IMR-90 (cell line): ENCODE data around the gene CLEC16A. TPM values are rescaled to one million over a fixed set of nuclear protein-coding genes. Genes with fewer than 3 reads are reported as not detected.

Source experiments
- ATAC-seq: fragments of 200-7000 bp; cut with Tn5 transposase; 2 replicates; pipeline ENCODE4 v1.9.1; 2020; ENCODE audit warnings: low read depth, mild to moderate bottlenecking, moderate library complexity
- BruUV-seq: library from RNA; stranded (reverse); fragments of 400-500 nt; replicated peaks from 2 replicates; lab custom pipeline; 2021; lab: Mats Ljungman, UMichigan
- CTCF ChIA-PET: fragments of 300-600 bp; formaldehyde crosslinking; extraction: SDS; loops from one replicate; lab custom pipeline; 2021; ENCODE audit warnings: antibody characterized with exemption; lab: Yijun Ruan, JAX
- POLR2A ChIA-PET: fragments of 300-600 bp; sonication (Branson Sonifier 250); formaldehyde crosslinking; loops from one replicate; lab custom pipeline; 2022; ENCODE audit warnings: antibody characterized with exemption; ENCODE audit not compliant: unreplicated experiment; lab: Charles Lee
- DNase-seq: peaks from one replicate; pipeline ENCODE4 v3.0.0; 2013
- H2AFZ ChIP-seq: replicated peaks from 2 replicates; pipeline ENCODE3; 2013; ENCODE audit warnings: low read length, mild to moderate bottlenecking; ENCODE audit not compliant: poor library complexity
- H2AK5ac ChIP-seq: 2 replicates; pipeline ENCODE4 v1.6.1; 2013; ENCODE audit warnings: low read depth, low read length, inconsistent platforms
- H2AK9ac ChIP-seq: replicated peaks from 2 replicates; pipeline ENCODE3; 2013; ENCODE audit warnings: mild to moderate bottlenecking, low read depth, low read length, moderate library complexity; ENCODE audit not compliant: poor library complexity
- H2BK120ac ChIP-seq: 2 replicates; pipeline ENCODE4 v1.6.1; 2013; ENCODE audit warnings: low read depth, low read length, inconsistent platforms
- H2BK15ac ChIP-seq: 3 replicates; pipeline ENCODE4 v1.6.1; 2013; ENCODE audit warnings: low read depth, low read length, inconsistent platforms
- H2BK20ac ChIP-seq: 2 replicates; pipeline ENCODE4 v1.6.1; 2013; ENCODE audit warnings: low read depth, mild to moderate bottlenecking, inconsistent platforms, low read length, moderate library complexity
- H2BK5ac ChIP-seq: 2 replicates; pipeline ENCODE4 v1.6.1; 2013; ENCODE audit warnings: mild to moderate bottlenecking, low read depth, low read length, inconsistent platforms; ENCODE audit not compliant: poor library complexity, severe bottlenecking
- H3K14ac ChIP-seq: replicated peaks from 2 replicates; pipeline ENCODE4 v1.6.1; 2013; ENCODE audit warnings: low read depth, low read length, inconsistent platforms
- H3K18ac ChIP-seq: 2 replicates; pipeline ENCODE4 v1.6.1; 2013; ENCODE audit warnings: low read depth, low read length, control low read depth
- H3K23ac ChIP-seq: 2 replicates; pipeline ENCODE4 v1.6.1; 2013; ENCODE audit warnings: low read depth, low read length, inconsistent platforms
- H3K27ac ChIP-seq: 2 replicates; pipeline ENCODE4 v1.5.1; 2013; ENCODE audit warnings: mild to moderate bottlenecking, control low read depth, low read length; ENCODE audit not compliant: insufficient read depth
- H3K27me3 ChIP-seq: 2 replicates; pipeline ENCODE4 v1.6.1; 2013; ENCODE audit warnings: low read length; ENCODE audit not compliant: control insufficient read depth, insufficient read depth
- H3K36me3 ChIP-seq: 2 replicates; pipeline ENCODE4 v1.6.1; 2013; ENCODE audit warnings: low read length, mixed read lengths; ENCODE audit not compliant: control insufficient read depth, insufficient read depth
- H3K4ac ChIP-seq: 2 replicates; pipeline ENCODE4 v1.6.1; 2013; ENCODE audit warnings: low read depth, low read length, inconsistent platforms
- H3K4me1 ChIP-seq: 2 replicates; pipeline ENCODE4 v1.6.1; 2013; ENCODE audit warnings: low read length, mixed read lengths; ENCODE audit not compliant: control insufficient read depth, insufficient read depth
- H3K4me2 ChIP-seq: 2 replicates; pipeline ENCODE4 v1.6.1; 2013; ENCODE audit warnings: low read depth, mild to moderate bottlenecking, control low read depth, low read length, moderate library complexity
- H3K4me3 ChIP-seq: 2 replicates; pipeline ENCODE4 v1.5.1; 2013; ENCODE audit warnings: low read depth, mild to moderate bottlenecking, control low read depth, low read length, moderate library complexity; ENCODE audit not compliant: insufficient read depth
- H3K56ac ChIP-seq: 2 replicates; pipeline ENCODE4 v1.6.1; 2013; ENCODE audit warnings: low read length, inconsistent platforms; ENCODE audit not compliant: insufficient read depth; ENCODE audit errors: extremely low read depth
- H3K79me1 ChIP-seq, 2 experiments: 2 replicates each; pipeline ENCODE4 v1.6.1; 2013; ENCODE audit warnings: low read length in 2 of 2, inconsistent platforms in 1 of 2, low read depth in 1 of 2
- H3K9ac ChIP-seq: 2 replicates; pipeline ENCODE4 v1.6.1; 2013; ENCODE audit warnings: low read depth, low read length, control low read depth
- H3K9me1 ChIP-seq: 2 replicates; pipeline ENCODE4 v1.6.1; 2013; ENCODE audit warnings: low read length, inconsistent platforms; ENCODE audit not compliant: insufficient read depth
- H3K9me3 ChIP-seq: 2 replicates; pipeline ENCODE4 v1.6.1; 2013; ENCODE audit warnings: low read length; ENCODE audit not compliant: control insufficient read depth, insufficient read depth
- H4K20me1 ChIP-seq: 2 replicates; pipeline ENCODE4 v1.6.1; 2013; ENCODE audit warnings: low read length, inconsistent platforms; ENCODE audit not compliant: insufficient read depth
- H4K5ac ChIP-seq: 2 replicates; pipeline ENCODE4 v1.6.1; 2013; ENCODE audit warnings: mild to moderate bottlenecking, low read depth, low read length, control low read depth
- H4K8ac ChIP-seq, 2 experiments: 2 replicates each; pipeline ENCODE4 v1.6.1; 2013; ENCODE audit warnings: low read depth in 2 of 2, low read length in 2 of 2, control low read depth in 1 of 2, inconsistent platforms in 1 of 2
- H4K91ac ChIP-seq: 2 replicates; pipeline ENCODE4 v1.6.1; 2013; ENCODE audit warnings: low read depth, low read length, inconsistent platforms; ENCODE audit not compliant: insufficient read depth
- BHLHE40 ChIP-seq: fragments of 150-350 bp; IDR thresholded peaks from 2 replicates; pipeline ENCODE4 v1.6.1; 2016; ENCODE audit warnings: mild to moderate bottlenecking, low read depth, low read length
- CEBPB ChIP-seq: IDR thresholded peaks from 2 replicates; pipeline ENCODE4 v1.6.1; 2012; ENCODE audit warnings: low read depth, low read length, improper control_type of control experiment
- CTCF ChIP-seq: conservative IDR thresholded peaks from 2 replicates; pipeline ENCODE4 v1.5.1; 2012; ENCODE audit warnings: mild to moderate bottlenecking, low read depth, low read length, improper control_type of control experiment
- FOS ChIP-seq: fragments of 150-350 bp; IDR thresholded peaks from 2 replicates; pipeline ENCODE4 v1.6.1; 2016; ENCODE audit warnings: low read depth, low read length
- MAFK ChIP-seq: IDR thresholded peaks from 2 replicates; pipeline ENCODE4 v1.6.1; 2012; ENCODE audit warnings: low read depth, low read length, improper control_type of control experiment
- MXI1 ChIP-seq: IDR thresholded peaks from 2 replicates; pipeline ENCODE4 v1.6.1; 2012; ENCODE audit warnings: low read depth, mild to moderate bottlenecking, low read length, moderate library complexity, borderline replicate concordance
- RFX5 ChIP-seq: IDR thresholded peaks from 2 replicates; pipeline ENCODE4 v1.8.0; 2012; ENCODE audit warnings: low read depth, mild to moderate bottlenecking, low read length, moderate library complexity
- USF2 ChIP-seq: fragments of 150-350 bp; IDR thresholded peaks from 2 replicates; pipeline ENCODE4 v1.6.1; 2017; ENCODE audit warnings: mild to moderate bottlenecking, antibody characterized with exemption, low read length, low read depth
- WGBS, 2 experiments: methylation state at CpG; one replicate each; pipeline versions ENCODE4 v1.1.5 to v1.1.7; 2013; ENCODE audit warnings: missing lambda C conversion rate in 2 of 2; ENCODE audit not compliant: insufficient read length in 1 of 2; ENCODE audit errors: extremely low coverage in 2 of 2; 5-methylcytosine and 5-hydroxymethylcytosine counted together
- dilution Hi-C: fragments of 300-500 bp; cut with HindIII; formaldehyde crosslinking; loops from one replicate; pipeline ENCODE4 v1.14.3; 2018; ENCODE audit warnings: low sequenced_read_pairs; ENCODE audit not compliant: unreplicated experiment
- in situ Hi-C: fragments of 300-500 bp; cut with MboI; formaldehyde crosslinking; loops from 3 replicates; pipeline ENCODE4 v1.14.3; 2019; ENCODE audit warnings: low sequenced_read_pairs, inconsistent platforms, mixed read lengths
- intact Hi-C: fragments of 100-400 bp; cut with micrococcal nuclease; formaldehyde crosslinking; loops from 2 replicates; pipeline ENCODE4 v1.10.0; 2022
- polyA plus RNA-seq, 3 experiments: library from polyadenylated mRNA; depleted of rRNA; stranded (reverse); fragments of >200 nt; gene quantifications; 2 replicates each; pipeline ENCODE4 v1.2.3, GENCODE V29; 2012; ENCODE audit warnings: low replicate concordance in 1 of 3
- total RNA-seq: library from RNA; depleted of rRNA; stranded (reverse); fragments of >200 nt; gene quantifications from 2 replicates; pipeline ENCODE4 v1.2.3, GENCODE V29; 2012
- TF ChIP-seq, protein P1 (sequence below): fragments of 150-350 bp; IDR thresholded peaks from 2 replicates; pipeline ENCODE4 v1.6.1; 2016; ENCODE audit warnings: low read depth, mild to moderate bottlenecking, low read length, moderate library complexity, borderline replicate concordance

The CLEC16A gene
- total and polyA plus RNA-seq, 2 of the 4 experiments (the other 2 are of a cell fraction), result 15.9 to 16.5 TPM

- H3K4me3 ChIP-seq, result no peak overlapping the region
- H3K27me3 ChIP-seq, result no peaks in the 10 kb centered on the region
- DNase-seq (peak; percentile 29), ATAC-seq (peak; percentile 33; the same call in 1 of the 2 replicates)
- no peak overlapping the region for H2BK120ac ChIP-seq
- no peak overlapping the region for H3K14ac ChIP-seq
- ChIA-PET CTCF (no interaction called here), POLR2A (no interaction called here)
- no peak overlapping the region for H2AFZ ChIP-seq
- H3K36me3 ChIP-seq, result peaks cover 16% of the 10 kb centered on the region
- WGBS, 2 experiments, result 86% methylated on average over 5 of the region's 9 CpGs; no CpG with 5 or more reads in 1 of the 2 experiments
- H3K56ac ChIP-seq, result no peak overlapping the region
- no peaks in the 10 kb centered on the region for H3K9me3 ChIP-seq
- no peaks in the 10 kb centered on the region for H4K20me1 ChIP-seq
- no TSS peak for BruUV-seq
- no peak overlapping the region for H3K9ac ChIP-seq
- intact Hi-C loops (no loop called here), dilution Hi-C loops (no loop called here), in situ Hi-C loops (no loop called here)
- no peak overlapping the region for H2BK15ac ChIP-seq
- H2AK9ac ChIP-seq, result no peak overlapping the region
- no peak overlapping the region for H2BK5ac ChIP-seq
- no peak for TF ChIP-seq FOS
- TF ChIP-seq, protein P1, sequence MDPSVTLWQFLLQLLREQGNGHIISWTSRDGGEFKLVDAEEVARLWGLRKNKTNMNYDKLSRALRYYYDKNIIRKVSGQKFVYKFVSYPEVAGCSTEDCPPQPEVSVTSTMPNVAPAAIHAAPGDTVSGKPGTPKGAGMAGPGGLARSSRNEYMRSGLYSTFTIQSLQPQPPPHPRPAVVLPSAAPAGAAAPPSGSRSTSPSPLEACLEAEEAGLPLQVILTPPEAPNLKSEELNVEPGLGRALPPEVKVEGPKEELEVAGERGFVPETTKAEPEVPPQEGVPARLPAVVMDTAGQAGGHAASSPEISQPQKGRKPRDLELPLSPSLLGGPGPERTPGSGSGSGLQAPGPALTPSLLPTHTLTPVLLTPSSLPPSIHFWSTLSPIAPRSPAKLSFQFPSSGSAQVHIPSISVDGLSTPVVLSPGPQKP, result no peak
- TF ChIP-seq CEBPB, result no peak
- no peak for TF ChIP-seq MAFK
- no peak for TF ChIP-seq RFX5
- no peak for TF ChIP-seq USF2
- TF ChIP-seq CTCF, result no peak
- TF ChIP-seq MXI1, result no peak
- TF ChIP-seq BHLHE40, result no peak
- H3K23ac ChIP-seq, result no peak overlapping the region
- no peak overlapping the region for H4K5ac ChIP-seq
- no peak overlapping the region for H4K91ac ChIP-seq
- no peak overlapping the region for H3K4ac ChIP-seq
- H3K27ac ChIP-seq, result no peak overlapping the region
- 0 out of 4 replicates have a peak, but pooled peaks cover 0 to 5% of the 10 kb centered on the region in 2 experiments for H3K79me1 ChIP-seq
- peaks cover 10% of the 10 kb centered on the region for H3K4me1 ChIP-seq
- H3K4me2 ChIP-seq, result no peak overlapping the region
- peaks cover 14% of the 10 kb centered on the region for H3K9me1 ChIP-seq
- H2BK20ac ChIP-seq, result no peak overlapping the region
- H3K18ac ChIP-seq, result no peak overlapping the region
- no peak overlapping the region for H4K8ac ChIP-seq
- H2AK5ac ChIP-seq, result no peak overlapping the region
Observed at GRCh38 chr16:11168386-11169051, 224.2 kb downstream of the CLEC16A start.
